BJ (cell line): ENCODE data around the gene LDB2. TPM values are rescaled to one million over a fixed set of nuclear protein-coding genes. Genes with fewer than 3 reads are reported as not detected.

Experiments used
- CTCF ChIA-PET: fragments of 350-600 bp; formaldehyde crosslinking; extraction: SDS; loops from one replicate; lab custom pipeline; 2021; ENCODE audit warnings: antibody characterized with exemption, inconsistent platforms; lab: Yijun Ruan, JAX
- POLR2A ChIA-PET: fragments of 300-600 bp; sonication (Branson Sonifier 250); formaldehyde crosslinking; extraction: SDS; loops from one replicate; lab custom pipeline; 2021; ENCODE audit warnings: antibody characterized with exemption; lab: Charles Lee
- DNase-seq: peaks from one replicate; pipeline ENCODE4 v3.0.0-alpha.2; 2011; ENCODE audit warnings: low read depth
- H3K27me3 ChIP-seq: 2 replicates; pipeline ENCODE4 v1.6.0; 2011; ENCODE audit warnings: low read length; ENCODE audit not compliant: control insufficient read depth, insufficient read depth
- H3K36me3 ChIP-seq: 2 replicates; pipeline ENCODE4 v1.5.1; 2011; ENCODE audit warnings: low read length; ENCODE audit not compliant: control insufficient read depth, insufficient read depth
- H3K4me3 ChIP-seq: 2 replicates; pipeline ENCODE4 v1.5.1; 2011; ENCODE audit warnings: low read depth, mild to moderate bottlenecking, control low read depth, low read length
- CTCF ChIP-seq: IDR thresholded peaks from 2 replicates; pipeline ENCODE4 v1.5.1; 2011; ENCODE audit warnings: low read depth, mild to moderate bottlenecking, control low read depth, inconsistent platforms, low read length, moderate library complexity; ENCODE audit not compliant: insufficient read depth
- polyA plus RNA-seq: library from polyadenylated mRNA; depleted of rRNA; stranded (reverse); fragments of >200 nt; gene quantifications from 2 replicates; pipeline ENCODE4 v1.2.3, GENCODE V29; 2011

LDB2 gene
- polyA plus RNA-seq, 1 experiment, result 79.7 TPM

GRCh38 chr4:16603178-16603577 is 295.3 kb downstream of the LDB2 start:
- no peak for DNase-seq
- Histone ChIP-seq H3K27me3 (no peaks in the 10 kb centered on the region), H3K4me3 (no peak overlapping the region), H3K36me3 (no peaks in the 10 kb centered on the region)
- ChIA-PET CTCF (interaction anchor here (1.1 kb wide), 1 partner anchor 73 kb away, joined by 3 read pairs; no protein-coding TSS in a partner anchor), POLR2A (no interaction called here)
- no peak for TF ChIP-seq CTCF

- Histone ChIP-seq H3K27me3 (no peaks in the 10 kb centered on the region), H3K4me3 (no peak overlapping the region), H3K36me3 (no peaks in the 10 kb centered on the region)
- ChIA-PET POLR2A (interaction anchor here (0.5 to 0.8 kb wide), 2 partner anchors 28 to 601 kb away, joined by 5 to 6 read pairs; no protein-coding TSS in a partner anchor), CTCF (interaction anchor here (0.9 to 2.0 kb wide), 3 partner anchors 9 to 18 kb away, joined by 3 to 4 read pairs (median 3); no protein-coding TSS in a partner anchor)
- TF ChIP-seq CTCF, result no peak
- no peak for DNase-seq
Measured at GRCh38 chr4:16598597-16599206, 299.7 kb downstream of the LDB2 start.

- no peak overlapping the region for H3K4me3 ChIP-seq
- H3K36me3 ChIP-seq, result no peaks in the 10 kb centered on the region
- no peak for TF ChIP-seq CTCF
- DNase-seq, result no peak
- H3K27me3 ChIP-seq, result no peaks in the 10 kb centered on the region
- ChIA-PET POLR2A (interaction anchor here (0.5 kb wide), 1 partner anchor 28 kb away, joined by 6 read pairs; no protein-coding TSS in a partner anchor), CTCF (interaction anchor here (0.9 to 2.0 kb wide), 3 partner anchors 9 to 17 kb away, joined by 3 to 4 read pairs (median 3); no protein-coding TSS in a partner anchor)
Measured at GRCh38 chr4:16597845-16598596, 300.4 kb downstream of the LDB2 start.

- ChIA-PET CTCF (interaction anchor here (2.0 kb wide), 1 partner anchor 17 kb away, joined by 4 read pairs; no protein-coding TSS in a partner anchor), POLR2A (no interaction called here)
- DNase-seq, result no peak
- no peaks in the 10 kb centered on the region for H3K36me3 ChIP-seq
- H3K4me3 ChIP-seq, result no peak overlapping the region
- TF ChIP-seq CTCF, result no peak
- H3K27me3 ChIP-seq, result no peaks in the 10 kb centered on the region
Measured at GRCh38 chr4:16597443-16597842, 301.0 kb downstream of the LDB2 start.

GRCh38 chr4:16596267-16596666 is 302.2 kb downstream of the LDB2 start:
- Histone ChIP-seq H3K27me3 (no peaks in the 10 kb centered on the region), H3K36me3 (no peaks in the 10 kb centered on the region), H3K4me3 (no peak overlapping the region)
- CTCF ChIA-PET, result no interaction called here
- POLR2A ChIA-PET, result no interaction called here
- no peak for TF ChIP-seq CTCF
- DNase-seq, result no peak
